Natural killer cell treated with Interleukin-12 subunit alpha and Interleukin-12 subunit beta and Interleukin-15 and Interleukin-18, amount 100 ng/mL, for 72 hours (primary cell): Measurements from ENCODE around the gene LENG1. TPM values are rescaled to one million over a fixed set of nuclear protein-coding genes. Genes with fewer than 3 reads are reported as not detected.

Source experiments
- ATAC-seq, 2 donors: fragments of 150-1000 bp; cut with Tn5 transposase in 1 of 2; sonication (Bioruptor Pico), chemical (Tn5 transposase) in 1 of 2; 2 replicates each; pipeline ENCODE4 v1.10.0; 2021
- DNase-seq: peaks from one replicate; pipeline ENCODE4 v3.0.0; 2022; ENCODE audit warnings: low spot score
- H3K27ac Mint-ChIP-seq, 2 donors: 1 replicate in 1 of 2; 2 replicates in 1 of 2; pipeline ENCODE4 v1.8.0; 2022; ENCODE audit warnings: mixed read lengths in 2 of 2, mild to moderate bottlenecking in 1 of 2, moderate library complexity in 1 of 2
- H3K27me3 Mint-ChIP-seq, 2 donors: 1 replicate in 1 of 2; 2 replicates in 1 of 2; pipeline ENCODE4 v1.8.0; 2022; ENCODE audit warnings: mixed read lengths in 2 of 2
- H3K36me3 Mint-ChIP-seq: one replicate; pipeline ENCODE4 v1.8.0; 2022; ENCODE audit warnings: mixed read lengths
- H3K4me1 Mint-ChIP-seq, 2 donors: 1 replicate in 1 of 2; 2 replicates in 1 of 2; pipeline ENCODE4 v1.8.0; 2022; ENCODE audit warnings: low read depth in 2 of 2, mixed read lengths in 2 of 2, mild to moderate bottlenecking in 1 of 2
- H3K4me3 Mint-ChIP-seq: one replicate; pipeline ENCODE4 v1.8.0; 2022; ENCODE audit warnings: mixed read lengths
- H3K9me3 Mint-ChIP-seq: 2 replicates; pipeline ENCODE4 v1.8.0; 2022; ENCODE audit warnings: mixed read lengths
- total RNA-seq, 2 donors: library from RNA; stranded (reverse); gene quantifications; one replicate each; pipeline ENCODE4 v1.2.3, GENCODE V29; 2022

Gene LENG1
- total RNA-seq, 2 donors from 2014 or later: 5.0 to 7.5 TPM

DNA sequence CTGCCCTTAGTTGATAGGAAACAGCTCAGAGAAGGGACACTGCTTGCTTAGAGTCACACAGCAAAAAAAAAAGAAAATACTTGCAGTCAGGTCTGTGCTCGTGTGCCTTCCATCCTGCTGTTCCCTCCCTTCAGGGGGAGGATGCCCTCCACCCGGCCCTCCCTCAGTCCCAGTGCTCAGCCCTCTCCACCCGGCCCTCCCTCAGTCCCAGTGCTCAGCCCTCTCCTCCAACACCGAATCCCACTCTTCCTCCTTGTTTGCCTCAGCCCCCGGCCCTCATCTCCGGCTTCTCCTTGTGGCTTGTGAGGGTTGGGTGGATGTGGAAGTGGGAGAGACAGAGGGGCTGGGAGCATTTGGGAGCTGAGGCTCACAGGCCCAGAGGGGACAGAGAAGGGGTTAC is 49.9 kb downstream of the LENG1 start:
- ATAC-seq: peak in 1 of 2 donors; percentile 52
- DNase-seq: no peak
- no peak overlapping the region for H3K4me3 Mint-ChIP-seq
- peaks cover 12 to 26% of the 10 kb centered on the region in 2 donors for H3K4me1 Mint-ChIP-seq
- H3K9me3 Mint-ChIP-seq: no peaks in the 10 kb centered on the region
- no peaks in the 10 kb centered on the region for H3K27me3 Mint-ChIP-seq
- no peak overlapping the region for H3K27ac Mint-ChIP-seq
- H3K36me3 Mint-ChIP-seq: peaks cover 15% of the 10 kb centered on the region

DNA sequence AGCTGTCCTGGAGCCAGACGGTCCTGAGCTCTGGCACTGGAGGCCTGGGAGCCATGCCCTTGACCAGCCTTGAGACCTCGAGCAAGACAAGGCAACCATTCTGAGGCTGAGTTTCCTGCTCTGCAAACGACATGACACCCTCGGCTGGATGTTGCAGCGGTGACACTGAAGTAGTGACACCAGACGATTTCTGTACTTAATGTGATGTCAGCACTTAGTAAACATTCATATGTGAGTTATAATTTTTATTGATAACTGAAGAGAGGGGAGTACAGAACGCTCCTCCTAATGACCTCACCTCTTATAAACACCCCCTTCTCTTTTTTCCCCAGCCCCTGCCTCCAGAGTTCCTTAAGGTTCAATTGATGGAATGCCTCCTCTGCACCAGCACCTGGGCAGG is 51.0 kb downstream of the LENG1 start:
- no peaks in the 10 kb centered on the region for H3K9me3 Mint-ChIP-seq
- peaks cover 6 to 18% of the 10 kb centered on the region in 2 donors for H3K4me1 Mint-ChIP-seq
- ATAC-seq (no peak), DNase-seq (no peak)
- H3K27ac Mint-ChIP-seq: no peak overlapping the region
- no peak overlapping the region for H3K4me3 Mint-ChIP-seq
- H3K36me3 Mint-ChIP-seq: peaks cover 15% of the 10 kb centered on the region
- H3K27me3 Mint-ChIP-seq: no peaks in the 10 kb centered on the region

DNA sequence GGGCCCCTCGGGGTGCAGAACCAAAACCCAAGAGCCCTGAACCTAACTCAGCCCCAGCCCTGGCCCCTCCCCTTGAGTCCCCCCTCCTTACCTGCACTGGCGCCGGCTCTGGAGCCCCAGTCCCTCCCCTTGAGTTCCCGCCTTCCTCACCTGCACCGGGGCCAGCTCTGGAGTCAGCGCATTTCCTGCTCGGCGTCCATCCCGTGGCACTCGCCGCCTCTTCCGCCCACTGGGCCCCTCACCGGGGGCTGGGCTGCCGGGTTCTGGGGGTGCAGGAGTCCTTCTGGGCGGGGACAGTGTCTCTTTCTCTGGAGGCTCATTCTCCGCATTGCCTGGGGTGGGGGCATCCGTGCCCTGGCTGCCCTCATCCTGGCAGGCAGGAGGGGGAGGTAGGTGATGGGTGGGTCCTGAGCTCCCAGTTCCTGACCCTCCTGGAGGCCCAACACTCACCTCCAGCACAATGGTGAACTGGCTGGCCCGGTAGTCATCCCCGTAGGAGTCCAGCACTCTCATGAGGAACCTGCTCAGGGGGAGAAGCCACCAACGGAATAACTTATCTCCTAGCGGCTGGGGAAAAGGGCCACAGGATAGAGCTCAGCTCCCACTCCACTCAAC is 51.5 kb downstream of the LENG1 start:
- peaks cover 6 to 23% of the 10 kb centered on the region in 2 donors for H3K4me1 Mint-ChIP-seq
- H3K27ac Mint-ChIP-seq: no peak overlapping the region
- ATAC-seq (no peak), DNase-seq (no peak)
- peaks cover 15% of the 10 kb centered on the region for H3K36me3 Mint-ChIP-seq
- H3K27me3 Mint-ChIP-seq: no peaks in the 10 kb centered on the region
- no peak overlapping the region for H3K4me3 Mint-ChIP-seq
- no peaks in the 10 kb centered on the region for H3K9me3 Mint-ChIP-seq

DNA sequence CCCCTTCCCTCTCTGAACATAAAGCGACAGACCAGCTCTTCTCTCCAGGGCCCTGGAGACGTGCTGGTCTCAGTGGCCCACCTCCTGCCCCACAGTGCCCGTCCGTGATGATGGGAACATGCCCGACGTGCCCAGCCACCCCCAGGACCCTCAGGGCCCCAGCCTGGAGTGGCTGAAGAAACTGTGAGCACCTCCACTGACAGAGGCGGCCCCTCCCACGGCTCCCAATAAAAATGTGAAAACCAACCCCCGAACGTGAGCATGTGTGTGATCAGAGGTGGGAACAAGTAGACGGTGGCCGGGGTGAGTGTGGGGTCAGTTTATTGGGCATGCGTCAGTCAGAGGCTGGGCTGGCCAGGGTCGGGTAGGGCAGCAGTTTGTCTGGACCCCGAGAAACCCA is 52.8 kb downstream of the LENG1 start:
- no peak overlapping the region for H3K4me3 Mint-ChIP-seq
- H3K27ac Mint-ChIP-seq: no peak overlapping the region
- H3K27me3 Mint-ChIP-seq: no peaks in the 10 kb centered on the region
- no peaks in the 10 kb centered on the region for H3K9me3 Mint-ChIP-seq
- ATAC-seq (no peak), DNase-seq (no peak)
- peaks cover 15% of the 10 kb centered on the region for H3K36me3 Mint-ChIP-seq
- peaks cover 11 to 28% of the 10 kb centered on the region in 2 donors for H3K4me1 Mint-ChIP-seq

DNA sequence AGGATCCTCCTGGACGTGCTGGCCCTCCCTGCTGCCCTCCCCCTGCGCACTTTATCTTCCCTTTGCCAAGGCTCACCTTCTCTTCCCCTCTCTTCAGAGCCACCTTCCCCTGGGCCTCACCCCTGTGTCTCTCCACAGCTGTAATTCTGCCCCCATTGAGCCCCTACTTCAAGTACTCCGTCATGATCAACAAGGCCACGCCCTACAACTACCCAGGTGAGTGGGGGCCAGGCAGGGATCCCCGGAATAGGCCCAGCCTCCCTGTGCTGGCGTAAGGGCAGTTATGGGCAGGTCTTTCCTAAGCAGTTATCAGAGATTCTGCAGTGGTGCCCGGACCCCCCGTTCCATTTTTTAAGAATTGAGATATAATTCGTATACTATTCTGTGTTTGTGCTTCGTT is 53.7 kb downstream of the LENG1 start:
- ATAC-seq: no peak
- Mint-ChIP-seq H3K36me3 (peaks cover 13% of the 10 kb centered on the region), H3K27me3 (no peaks in the 10 kb centered on the region), H3K9me3 (no peaks in the 10 kb centered on the region), H3K27ac (no peak overlapping the region), H3K4me3 (no peak overlapping the region), H3K4me1 (peaks cover 18 to 27% of the 10 kb centered on the region in 2 donors)
- DNase-seq: no peak

Other genes with a start within 250 kb of the LENG1 start
- gene CACNG8, start 196.8 kb downstream of the LENG1 start, total RNA-seq: 1 to 10 TPM in 1 of 2 donors, not detected in 1; 1.7 TPM
- under 1 TPM in 1 of 2 donors, not detected in 1; 0.53 TPM for gene CACNG6, start 168.1 kb downstream of the LENG1 start, total RNA-seq
- not detected for gene VSTM1, start 95.8 kb downstream of the LENG1 start, total RNA-seq
- gene TARM1, start 78.4 kb downstream of the LENG1 start, total RNA-seq: not detected
- 1 to 10 TPM in 1 of 2 donors, under 1 TPM in 1; 0.86 to 1.1 TPM for gene OSCAR, start 58.9 kb downstream of the LENG1 start, total RNA-seq
- gene NDUFA3, start 56.9 kb downstream of the LENG1 start, total RNA-seq: 10 to 100 TPM; 70.7 to 78.5 TPM
- gene TFPT, start 44.1 kb downstream of the LENG1 start, total RNA-seq: 10 to 100 TPM; 48.3 to 51.7 TPM
- 100 to 1,000 TPM in 1 of 2 donors, 10 to 100 TPM in 1; 89.5 to 110 TPM for gene PRPF31, start 44.0 kb downstream of the LENG1 start, total RNA-seq
- 10 to 100 TPM; 59.8 to 73.8 TPM for gene CNOT3, start 22.0 kb downstream of the LENG1 start, total RNA-seq
- 1 to 10 TPM in 1 of 2 donors, not detected in 1; 1.2 TPM for gene TMC4, start 13.4 kb upstream of the LENG1 start, total RNA-seq
- gene MBOAT7, start 29.9 kb upstream of the LENG1 start, total RNA-seq: 10 to 100 TPM; 24.2 to 56.5 TPM
- 10 to 100 TPM; 15.5 to 26.2 TPM for gene TSEN34, start 31.6 kb upstream of the LENG1 start, total RNA-seq
- gene RPS9, start 41.1 kb upstream of the LENG1 start, total RNA-seq: 1,000 to 10,000 TPM in 1 of 2 donors, 100 to 1,000 TPM in 1; 774 to 1,402 TPM
- gene LILRB3, start 63.3 kb upstream of the LENG1 start, total RNA-seq: under 1 TPM; 0.43 to 0.47 TPM
- gene LILRA6, start 83.1 kb upstream of the LENG1 start, total RNA-seq: under 1 TPM in 1 of 2 donors, not detected in 1; 0.47 TPM
- gene LILRB5, start 97.6 kb upstream of the LENG1 start, total RNA-seq: not detected
- 1 to 10 TPM in 1 of 2 donors, not detected in 1; 1.5 TPM for gene LILRB2, start 121.4 kb upstream of the LENG1 start, total RNA-seq
- gene LILRA5, start 153.4 kb upstream of the LENG1 start, total RNA-seq: not detected
- not detected for gene LILRA4, start 179.4 kb upstream of the LENG1 start, total RNA-seq
- 10 to 100 TPM; 40.5 to 60.2 TPM for gene LAIR1, start 205.2 kb upstream of the LENG1 start, total RNA-seq